Endodermal cell (in vitro differentiated cells): ENCODE data around the gene FNBP1. TPM values are rescaled to one million over a fixed set of nuclear protein-coding genes. Genes with fewer than 3 reads are reported as not detected.
A peak's percentile ranks its signal among the peaks of the same experiment; 100 is the strongest.

ENCODE experiments used
- DNase-seq: peaks from one replicate; pipeline ENCODE4 v3.0.0-alpha.2; 2017
- H3K27ac ChIP-seq: 2 replicates; pipeline ENCODE4 v1.5.1; 2013; ENCODE audit warnings: mild to moderate bottlenecking, low read depth, low read length, moderate library complexity
- H3K27me3 ChIP-seq: 2 replicates; pipeline ENCODE4 v1.6.1; 2013; ENCODE audit warnings: mild to moderate bottlenecking, low read length, moderate library complexity; ENCODE audit not compliant: insufficient read depth, control insufficient read depth, poor library complexity, severe bottlenecking
- H3K36me3 ChIP-seq: 2 replicates; pipeline ENCODE4 v1.7.0; 2013; ENCODE audit warnings: mild to moderate bottlenecking, low read length, moderate library complexity; ENCODE audit not compliant: control insufficient read depth, insufficient read depth
- H3K4me1 ChIP-seq: one replicate; pipeline ENCODE4 v1.7.0; 2013; ENCODE audit warnings: low read length; ENCODE audit not compliant: control insufficient read depth, insufficient read depth
- H3K4me3 ChIP-seq: 2 replicates; pipeline ENCODE4 v1.5.1; 2013; ENCODE audit warnings: mild to moderate bottlenecking, low read length, moderate library complexity
- H3K9ac ChIP-seq: 2 replicates; pipeline ENCODE4 v1.6.1; 2013; ENCODE audit warnings: mild to moderate bottlenecking, low read length, moderate library complexity; ENCODE audit not compliant: poor library complexity, severe bottlenecking; ENCODE audit errors: extremely low read depth
- H3K9me3 ChIP-seq: 2 replicates; pipeline ENCODE4 v1.6.1; 2013; ENCODE audit warnings: mild to moderate bottlenecking, low read length, moderate library complexity; ENCODE audit not compliant: control insufficient read depth
- H3K27ac Mint-ChIP-seq: 2 replicates; pipeline ENCODE4 v1.8.0; 2020; ENCODE audit warnings: mixed read lengths
- H3K27me3 Mint-ChIP-seq: 2 replicates; pipeline ENCODE4 v1.8.0; 2021; ENCODE audit warnings: mild to moderate bottlenecking, mixed read lengths; ENCODE audit not compliant: insufficient read depth
- H3K36me3 Mint-ChIP-seq: 2 replicates; pipeline ENCODE4 v1.8.0; 2020; ENCODE audit warnings: low read depth, mixed read lengths
- H3K4me1 Mint-ChIP-seq: 2 replicates; pipeline ENCODE4 v1.8.0; 2020; ENCODE audit warnings: mixed read lengths
- H3K4me3 Mint-ChIP-seq: 2 replicates; pipeline ENCODE4 v1.8.0; 2020; ENCODE audit warnings: mild to moderate bottlenecking, moderate library complexity, mixed read lengths
- H3K9me3 Mint-ChIP-seq: 2 replicates; pipeline ENCODE4 v1.8.0; 2020; ENCODE audit warnings: mild to moderate bottlenecking, mixed read lengths
- CTCF ChIP-seq: fragments of 200-600 bp; sonication (generic); conservative IDR thresholded peaks from 2 replicates; pipeline ENCODE4 v1.5.0; 2021; ENCODE audit warnings: antibody characterized with exemption, mild to moderate bottlenecking
- WGBS, 2 experiments: methylation state at CpG; one replicate each; pipeline versions ENCODE4 v1.1.5 to v1.1.7; 2013; ENCODE audit warnings: missing lambda C conversion rate in 2 of 2, mixed read lengths in 1 of 2; ENCODE audit not compliant: insufficient coverage in 1 of 2, insufficient read length in 1 of 2; 5-methylcytosine and 5-hydroxymethylcytosine counted together
- total RNA-seq, 2 donors: library from RNA; stranded (reverse); fragmentation: NEBNext Ultra II Directional in 1 of 2; extraction: Animal tissue kit (Norgen Biotek cat#: 25700) in 1 of 2; gene quantifications; 2 replicates in 1 of 2; 3 replicates in 1 of 2; pipeline ENCODE4 v1.2.1, GENCODE V29; 2021

Gene FNBP1
- total RNA-seq, 2 donors from 2014 or later, result 41.4 to 43.3 TPM

DNA sequence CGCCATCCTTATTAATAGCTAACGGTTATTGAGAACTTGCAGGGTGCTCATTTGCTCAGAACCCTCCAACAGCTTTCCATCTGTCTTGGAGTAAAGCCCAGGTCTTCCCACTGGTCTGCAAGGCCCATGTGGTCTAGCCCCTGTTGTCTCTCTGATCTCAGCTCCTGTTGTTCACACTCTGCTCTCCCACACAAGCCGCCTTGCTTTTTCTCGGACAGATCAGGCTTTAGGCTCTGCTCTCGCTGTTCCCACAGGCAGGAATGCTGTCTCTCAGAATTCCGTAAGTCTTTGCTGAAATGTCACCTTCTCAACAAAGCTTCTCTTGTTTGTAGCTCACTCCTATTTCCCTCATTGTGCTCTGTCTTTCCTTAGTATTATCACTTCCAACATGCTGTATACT is 45.1 kb upstream of the FNBP1 start:
- no peaks in the 10 kb centered on the region for H3K4me1 ChIP-seq
- WGBS, 2 experiments, result 91 to 98% methylated on average over 6 of the region's 6 CpGs
- Mint-ChIP-seq H3K27ac (peak overlapping the region; percentile 1), H3K4me1 (no peaks in the 10 kb centered on the region), H3K36me3 (peaks cover 55% of the 10 kb centered on the region), H3K9me3 (no peaks in the 10 kb centered on the region), H3K4me3 (no peak overlapping the region), H3K27me3 (no peaks in the 10 kb centered on the region)
- no peaks in the 10 kb centered on the region for H3K9me3 ChIP-seq
- H3K27ac ChIP-seq, result no peak overlapping the region
- no peaks in the 10 kb centered on the region for H3K27me3 ChIP-seq
- no peak overlapping the region for H3K4me3 ChIP-seq
- H3K36me3 ChIP-seq, result peaks cover 78% of the 10 kb centered on the region
- DNase-seq, result no peak
- no peak for TF ChIP-seq CTCF
- peak overlapping the region; percentile 1 for H3K9ac ChIP-seq

- peaks cover 67% of the 10 kb centered on the region for H3K36me3 ChIP-seq
- H3K27me3 ChIP-seq, result no peaks in the 10 kb centered on the region
- Mint-ChIP-seq H3K36me3 (peaks cover 46% of the 10 kb centered on the region), H3K27ac (no peak overlapping the region), H3K27me3 (no peaks in the 10 kb centered on the region), H3K4me1 (no peaks in the 10 kb centered on the region), H3K9me3 (no peaks in the 10 kb centered on the region), H3K4me3 (no peak overlapping the region)
- H3K9ac ChIP-seq, result no peak overlapping the region
- H3K27ac ChIP-seq, result no peak overlapping the region
- H3K9me3 ChIP-seq, result no peaks in the 10 kb centered on the region
- WGBS, 2 experiments, result 94 to 98% methylated on average over 7 of the region's 7 CpGs
- no peak overlapping the region for H3K4me3 ChIP-seq
- DNase-seq, result no peak
- H3K4me1 ChIP-seq, result no peaks in the 10 kb centered on the region
- no peak for TF ChIP-seq CTCF
These were observed 41.3 kb upstream of the FNBP1 start for GRCh38 chr9:130084337-130084736.

- WGBS, 2 experiments, result 96 to 97% methylated on average over 3 of the region's 3 CpGs
These were observed 35.6 kb upstream of the FNBP1 start for GRCh38 chr9:130078547-130078946.

More at GRCh38 chr9:130078547-130078946, 35.6 kb upstream of the FNBP1 start:
- TF ChIP-seq CTCF, result no peak
- no peak for DNase-seq
- Mint-ChIP-seq H3K27me3 (no peaks in the 10 kb centered on the region), H3K4me3 (no peak overlapping the region), H3K36me3 (peaks cover 57% of the 10 kb centered on the region), H3K9me3 (peaks cover 2% of the 10 kb centered on the region), H3K4me1 (peaks cover 13% of the 10 kb centered on the region), H3K27ac (no peak overlapping the region)
- Histone ChIP-seq H3K9ac (no peak overlapping the region), H3K4me1 (no peaks in the 10 kb centered on the region), H3K27me3 (no peaks in the 10 kb centered on the region), H3K9me3 (no peaks in the 10 kb centered on the region), H3K36me3 (peaks cover 55% of the 10 kb centered on the region), H3K27ac (no peak overlapping the region), H3K4me3 (no peak overlapping the region)
